IgD-negative memory B cell (primary cell): ENCODE data around the gene RBM34. TPM values are rescaled to one million over a fixed set of nuclear protein-coding genes. Genes with fewer than 3 reads are reported as not detected.
"Not testable (repeated sequence)": the region's sequence is repeated elsewhere in the genome, so short reads cannot be mapped to it uniquely, and the experiment has no call there.

Source experiments
- H3K27ac Mint-ChIP-seq, 3 donors: one replicate each; pipeline ENCODE4 v1.8.0; 2020 to 2022; ENCODE audit warnings: mild to moderate bottlenecking in 3 of 3, mixed read lengths in 3 of 3, moderate library complexity in 1 of 3
- H3K27me3 Mint-ChIP-seq: one replicate; pipeline ENCODE4 v1.8.0; 2021; ENCODE audit warnings: mixed read lengths
- H3K36me3 Mint-ChIP-seq: one replicate; pipeline ENCODE4 v1.8.0; 2020; ENCODE audit warnings: mild to moderate bottlenecking, mixed read lengths
- H3K4me1 Mint-ChIP-seq, 3 donors: one replicate each; pipeline ENCODE4 v1.8.0; 2020 to 2022; ENCODE audit warnings: mixed read lengths in 3 of 3, mild to moderate bottlenecking in 1 of 3
- H3K4me3 Mint-ChIP-seq, 4 donors: one replicate each; pipeline ENCODE4 v1.8.0; 2020 to 2022; ENCODE audit warnings: mild to moderate bottlenecking in 4 of 4, mixed read lengths in 4 of 4, moderate library complexity in 3 of 4
- H3K9me3 Mint-ChIP-seq, 3 donors: one replicate each; pipeline ENCODE4 v1.8.0; 2020 to 2021; ENCODE audit warnings: mixed read lengths in 3 of 3, mild to moderate bottlenecking in 1 of 3
- polyA plus RNA-seq: library from polyadenylated mRNA; unstranded; fragments of 300-500 nt; fragmentation: Illumina TruSeq; gene quantifications from one replicate; pipeline ENCODE4 v1.2.3, GENCODE V29; 2021

Gene RBM34
- polyA plus RNA-seq, 1 donor from 2014 or later, result 86.7 TPM

GRCh38 chr1:235093696-235094592 lies 67.1 kb downstream of the RBM34 start:
- H3K4me3 Mint-ChIP-seq, result no peak overlapping the region
- no peaks in the 10 kb centered on the region for H3K9me3 Mint-ChIP-seq

GRCh38 chr1:235093013-235093695 lies 67.9 kb downstream of the RBM34 start:
- H3K4me3 Mint-ChIP-seq, result no peak overlapping the region
- H3K9me3 Mint-ChIP-seq, result no peaks in the 10 kb centered on the region
- H3K36me3 Mint-ChIP-seq, result peaks cover under 1% of the 10 kb centered on the region
- H3K27ac Mint-ChIP-seq, result peak overlapping the region in 1 of 3 donors; percentile 76
- H3K4me1 Mint-ChIP-seq, result peaks cover 4 to 6% (median 5%) of the 10 kb centered on the region in 3 donors
- peaks cover 3% of the 10 kb centered on the region for H3K27me3 Mint-ChIP-seq

More at GRCh38 chr1:235093696-235094592, 67.1 kb downstream of the RBM34 start:
- peaks cover 1% of the 10 kb centered on the region for H3K36me3 Mint-ChIP-seq
- H3K27ac Mint-ChIP-seq, result peak overlapping the region in 2 of 3 donors; percentile 6 to 76
- H3K4me1 Mint-ChIP-seq, result peaks cover 4 to 6% (median 5%) of the 10 kb centered on the region in 3 donors
- H3K27me3 Mint-ChIP-seq, result peaks cover 3% of the 10 kb centered on the region

- H3K27ac Mint-ChIP-seq, H3K27me3 Mint-ChIP-seq, H3K4me1 Mint-ChIP-seq, H3K9me3 Mint-ChIP-seq, H3K4me3 Mint-ChIP-seq, H3K36me3 Mint-ChIP-seq: not testable (repeated sequence)
These were observed 68.6 kb downstream of the RBM34 start for GRCh38 chr1:235092415-235092814.

DNA sequence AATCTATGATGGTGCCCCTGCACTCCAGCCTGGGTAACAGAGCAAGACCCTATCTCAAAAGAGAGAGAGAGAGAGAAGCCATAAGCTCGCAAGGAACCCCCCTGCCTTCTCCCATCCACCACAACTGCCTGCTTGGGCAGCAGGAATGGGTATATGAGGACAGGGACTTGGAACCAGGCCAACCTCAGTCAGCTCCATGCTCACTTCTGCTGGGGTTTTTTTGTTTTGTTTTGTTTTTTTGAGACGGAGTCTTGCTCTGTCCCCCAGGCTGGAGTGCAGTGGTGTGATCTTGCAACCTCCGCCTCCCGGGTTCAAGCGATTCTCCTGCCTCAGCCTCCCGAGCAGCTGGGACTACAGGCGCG lies 69.0 kb downstream of the RBM34 start:
- not testable (repeated sequence) for H3K27ac Mint-ChIP-seq, H3K4me3 Mint-ChIP-seq, H3K36me3 Mint-ChIP-seq, H3K27me3 Mint-ChIP-seq, H3K9me3 Mint-ChIP-seq, H3K4me1 Mint-ChIP-seq

- not testable (repeated sequence) for H3K4me3 Mint-ChIP-seq, H3K27me3 Mint-ChIP-seq, H3K9me3 Mint-ChIP-seq, H3K36me3 Mint-ChIP-seq, H3K4me1 Mint-ChIP-seq
- peak overlapping the region in 1 of 3 donors; percentile 71 for H3K27ac Mint-ChIP-seq
These were observed 69.6 kb downstream of the RBM34 start for GRCh38 chr1:235091319-235092044.

DNA sequence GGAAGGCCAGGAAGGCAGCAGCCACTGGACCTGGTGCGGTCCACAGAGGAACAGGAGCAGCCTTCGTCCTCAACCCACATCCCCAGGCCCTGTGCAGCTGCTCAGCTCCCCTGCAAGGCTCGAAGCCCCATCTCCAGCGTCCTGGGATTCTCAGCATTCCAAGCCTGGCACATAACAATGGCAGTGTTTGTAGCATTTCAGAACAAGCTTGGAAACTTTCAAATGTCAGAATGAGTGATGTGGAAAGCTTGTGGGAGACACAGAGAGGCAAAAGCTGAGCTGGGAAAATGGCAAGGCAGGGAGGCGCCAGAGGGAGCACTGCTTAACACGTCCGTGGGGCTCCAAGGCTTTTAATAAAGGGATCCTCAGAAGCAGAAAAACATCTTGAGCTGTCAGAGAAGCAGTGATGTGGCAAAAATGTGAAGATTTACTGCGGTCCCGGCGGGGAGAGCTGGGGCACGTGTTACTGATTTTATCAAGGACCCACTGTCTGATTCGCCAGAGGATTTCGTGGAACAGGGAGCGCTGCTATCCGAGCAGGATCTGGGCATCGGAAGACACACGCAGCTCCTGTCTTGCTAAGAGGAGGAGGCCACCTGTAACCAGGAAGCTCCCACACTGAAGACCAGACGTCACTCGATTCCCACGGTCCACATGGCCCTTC lies 70.5 kb downstream of the RBM34 start:
- H3K4me1 Mint-ChIP-seq, result peaks cover 4 to 6% (median 5%) of the 10 kb centered on the region in 3 donors
- H3K27me3 Mint-ChIP-seq, result no peaks in the 10 kb centered on the region
- peak overlapping the region in 1 of 3 donors; percentile 71 for H3K27ac Mint-ChIP-seq
- no peak overlapping the region for H3K4me3 Mint-ChIP-seq
- no peaks in the 10 kb centered on the region for H3K9me3 Mint-ChIP-seq
- no peaks in the 10 kb centered on the region for H3K36me3 Mint-ChIP-seq

- Mint-ChIP-seq H3K27me3 (no peaks in the 10 kb centered on the region), H3K36me3 (no peaks in the 10 kb centered on the region), H3K4me1 (peaks cover 4% of the 10 kb centered on the region in 3 donors), H3K27ac (peak overlapping the region in 1 of 3 donors; percentile 3), H3K4me3 (no peak overlapping the region), H3K9me3 (no peaks in the 10 kb centered on the region)
These were observed 72.1 kb downstream of the RBM34 start for GRCh38 chr1:235088907-235089306.

- Mint-ChIP-seq H3K36me3 (no peaks in the 10 kb centered on the region), H3K4me3 (no peak overlapping the region), H3K27me3 (no peaks in the 10 kb centered on the region), H3K4me1 (peaks cover 3 to 4% (median 4%) of the 10 kb centered on the region in 3 donors), H3K27ac (peak overlapping the region in 1 of 3 donors; percentile 3), H3K9me3 (no peaks in the 10 kb centered on the region)
These were observed 72.6 kb downstream of the RBM34 start for GRCh38 chr1:235088430-235088829.

DNA sequence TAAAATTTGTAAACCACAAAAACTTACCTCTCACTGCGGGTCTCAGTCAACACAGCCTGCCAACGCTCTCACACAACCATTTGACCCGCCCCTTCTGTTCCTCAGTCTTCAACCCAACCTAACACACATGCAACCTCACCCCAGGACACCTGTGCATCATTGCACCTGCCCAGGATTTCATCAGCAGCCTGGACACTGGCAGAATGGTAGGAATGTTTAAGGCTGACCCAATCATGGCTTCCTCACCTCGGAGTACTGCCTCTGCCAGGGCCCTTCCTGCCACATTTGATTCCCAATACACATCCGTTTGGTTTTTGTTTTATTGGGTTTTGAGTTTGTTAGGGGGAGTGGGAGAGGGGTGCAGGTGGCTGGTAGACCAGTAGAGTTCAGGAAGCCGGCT lies 73.1 kb downstream of the RBM34 start:
- no peak overlapping the region for H3K27ac Mint-ChIP-seq
- H3K4me1 Mint-ChIP-seq, result peaks cover 7 to 10% (median 8%) of the 10 kb centered on the region in 3 donors
- no peaks in the 10 kb centered on the region for H3K36me3 Mint-ChIP-seq
- no peaks in the 10 kb centered on the region for H3K27me3 Mint-ChIP-seq
- no peaks in the 10 kb centered on the region for H3K9me3 Mint-ChIP-seq
- H3K4me3 Mint-ChIP-seq, result no peak overlapping the region

DNA sequence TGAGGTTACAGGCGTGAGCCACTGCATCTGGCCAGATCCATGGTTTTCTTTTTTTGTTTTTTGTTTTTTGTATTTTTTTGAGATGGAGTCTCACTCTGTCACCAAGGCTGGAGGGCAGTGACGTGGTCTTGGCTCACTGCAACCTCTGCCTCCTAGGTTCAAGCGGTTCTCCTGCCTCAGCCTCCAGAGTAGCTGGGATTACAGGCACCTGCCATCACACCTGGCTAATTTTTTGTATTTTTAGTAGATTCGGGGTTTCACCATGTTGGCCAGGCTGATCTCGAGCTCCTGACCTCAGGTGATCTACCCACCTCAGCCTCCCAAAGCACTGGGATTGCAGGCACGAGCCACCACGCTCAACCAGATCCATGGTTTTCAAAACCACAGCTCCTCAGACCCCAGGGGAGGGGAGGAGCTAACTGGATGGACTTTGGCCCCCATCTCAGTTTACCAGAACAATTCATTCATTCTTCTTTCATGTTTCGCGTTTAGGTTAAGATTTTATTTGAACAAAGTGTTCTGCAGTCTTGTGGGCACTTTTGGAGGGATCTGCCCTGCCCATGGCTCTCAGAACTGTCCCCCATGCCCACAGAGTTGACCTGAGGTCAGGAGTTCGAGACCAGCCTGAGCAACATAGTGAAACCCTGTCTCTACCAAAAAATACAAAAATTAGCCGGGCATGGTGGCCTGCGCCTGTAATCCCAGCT lies 75.5 kb downstream of the RBM34 start:
- peaks cover 7 to 12% (median 8%) of the 10 kb centered on the region in 3 donors for H3K4me1 Mint-ChIP-seq
- not testable (repeated sequence) for H3K36me3 Mint-ChIP-seq, H3K9me3 Mint-ChIP-seq, H3K27me3 Mint-ChIP-seq, H3K27ac Mint-ChIP-seq, H3K4me3 Mint-ChIP-seq

Other genes starting within 250 kb of the RBM34 start
- gene TOMM20, start 32.4 kb downstream of the RBM34 start, polyA plus RNA-seq, result 76.4 TPM
- 66.2 TPM for gene ARID4B, start 166.9 kb upstream of the RBM34 start, polyA plus RNA-seq
- 63.7 TPM for gene GGPS1, start 167.3 kb upstream of the RBM34 start, polyA plus RNA-seq
- gene TBCE, start 206.2 kb upstream of the RBM34 start, polyA plus RNA-seq, result 14.7 TPM